HuH-7.5 (cell line): Measurements from ENCODE around the gene SMOC2.
"Not testable (repeated sequence)": the region's sequence is repeated elsewhere in the genome, so short reads cannot be mapped to it uniquely, and the experiment has no call there.

Experiments used
- DNase-seq: peaks from one replicate; pipeline ENCODE4 v3.0.0; 2011; ENCODE audit warnings: low spot score

Gene SMOC2

GRCh38 chr6:168686831-168687730 is 246.1 kb downstream of the SMOC2 start:
- no peak for DNase-seq

GRCh38 chr6:168690271-168690670 is 249.3 kb downstream of the SMOC2 start:
- DNase-seq: no peak

- DNase-seq: no peak
Observed at GRCh38 chr6:168691774-168692173, 250.8 kb downstream of the SMOC2 start.

- DNase-seq: no peak
Observed at GRCh38 chr6:168692193-168692914, 251.4 kb downstream of the SMOC2 start.

GRCh38 chr6:168692915-168693257 is 251.9 kb downstream of the SMOC2 start:
- not testable (repeated sequence) for DNase-seq

GRCh38 chr6:168694797-168695196 is 253.8 kb downstream of the SMOC2 start:
- not testable (repeated sequence) for DNase-seq

GRCh38 chr6:168695701-168696100 is 254.7 kb downstream of the SMOC2 start:
- no peak for DNase-seq

GRCh38 chr6:168698923-168699322 is 257.9 kb downstream of the SMOC2 start:
- DNase-seq: no peak

GRCh38 chr6:168699631-168700295 is 258.8 kb downstream of the SMOC2 start:
- DNase-seq: no peak

GRCh38 chr6:168700880-168701279 is 259.9 kb downstream of the SMOC2 start:
- no peak for DNase-seq

- DNase-seq: no peak
Observed at GRCh38 chr6:168703990-168704389, 263.0 kb downstream of the SMOC2 start.

GRCh38 chr6:168704678-168705077 is 263.7 kb downstream of the SMOC2 start:
- no peak for DNase-seq

- DNase-seq: not testable (repeated sequence)
Observed at GRCh38 chr6:168705271-168705670, 264.3 kb downstream of the SMOC2 start.

GRCh38 chr6:168706471-168707177 is 265.6 kb downstream of the SMOC2 start:
- no peak for DNase-seq

- DNase-seq: no peak
Observed at GRCh38 chr6:168708526-168708925, 267.5 kb downstream of the SMOC2 start.

- DNase-seq: no peak
Observed at GRCh38 chr6:168708984-168709383, 268.0 kb downstream of the SMOC2 start.

GRCh38 chr6:168709390-168709789 is 268.4 kb downstream of the SMOC2 start:
- no peak for DNase-seq

GRCh38 chr6:168709991-168710390 is 269.0 kb downstream of the SMOC2 start:
- DNase-seq: no peak

GRCh38 chr6:168711049-168711640 is 270.2 kb downstream of the SMOC2 start:
- DNase-seq: no peak

GRCh38 chr6:168711666-168712300 is 270.8 kb downstream of the SMOC2 start:
- DNase-seq: no peak

GRCh38 chr6:168712993-168713392 is 272.0 kb downstream of the SMOC2 start:
- DNase-seq: no peak
